ENCODE data around the gene CHD1L. TPM values are rescaled to one million over a fixed set of nuclear protein-coding genes. Genes with fewer than 3 reads are reported as not detected.
"Not testable (repeated sequence)": the region's sequence is repeated elsewhere in the genome, so short reads cannot be mapped to it uniquely, and the experiment has no call there.

Gene CHD1L
- total RNA-seq, 3 donors from 2014 or later = 45.4 to 55.1 (median 48.4) TPM

GRCh38 chr1:147240131-147240721 is 2.3 kb upstream of the CHD1L start:
- H3K4me3 Mint-ChIP-seq; ATAC-seq; H3K27me3 Mint-ChIP-seq (ENCODE audit: low read depth); DNase-seq; H3K36me3 Mint-ChIP-seq (ENCODE audit: insufficient read depth); H3K9me3 Mint-ChIP-seq: not testable (repeated sequence)
- H3K4me1 Mint-ChIP-seq (ENCODE audit: low read depth) = peaks cover 21% of the 10 kb centered on the region

- H3K4me3 Mint-ChIP-seq = peak overlapping the region; percentile 84
- no peak for ATAC-seq
- H3K27me3 Mint-ChIP-seq (ENCODE audit: low read depth) = no peaks in the 10 kb centered on the region
- H3K4me1 Mint-ChIP-seq (ENCODE audit: low read depth) = peaks cover 34% of the 10 kb centered on the region
- peaks cover 9% of the 10 kb centered on the region for H3K36me3 Mint-ChIP-seq (ENCODE audit: insufficient read depth)
- H3K9me3 Mint-ChIP-seq = no peaks in the 10 kb centered on the region
- no peak for DNase-seq
Measured at GRCh38 chr1:147241934-147242448, 493 bp upstream of the CHD1L start.

GRCh38 chr1:147243228-147243685 is 773 bp downstream of the CHD1L start:
- H3K4me3 Mint-ChIP-seq = peak overlapping the region; percentile 93
- H3K27me3 Mint-ChIP-seq (ENCODE audit: low read depth) = no peaks in the 10 kb centered on the region
- H3K9me3 Mint-ChIP-seq = no peaks in the 10 kb centered on the region
- no peak for DNase-seq
- peaks cover 43% of the 10 kb centered on the region for H3K4me1 Mint-ChIP-seq (ENCODE audit: low read depth)
- peaks cover 9% of the 10 kb centered on the region for H3K36me3 Mint-ChIP-seq (ENCODE audit: insufficient read depth)
- ATAC-seq = peak; percentile 3 to 9

- H3K27me3 Mint-ChIP-seq (ENCODE audit: low read depth) = no peaks in the 10 kb centered on the region
- H3K4me3 Mint-ChIP-seq = peak overlapping the region; percentile 93
- DNase-seq = no peak
- no peak for ATAC-seq
- peaks cover 47% of the 10 kb centered on the region for H3K4me1 Mint-ChIP-seq (ENCODE audit: low read depth)
- peaks cover 11% of the 10 kb centered on the region for H3K36me3 Mint-ChIP-seq (ENCODE audit: insufficient read depth)
- H3K9me3 Mint-ChIP-seq = no peaks in the 10 kb centered on the region
Measured at GRCh38 chr1:147243841-147244240, 1.4 kb downstream of the CHD1L start.

GRCh38 chr1:147245129-147245528 is 2.6 kb downstream of the CHD1L start:
- H3K4me1 Mint-ChIP-seq (ENCODE audit: low read depth) = peaks cover 56% of the 10 kb centered on the region
- DNase-seq (no peak), ATAC-seq (no peak)
- H3K9me3 Mint-ChIP-seq = no peaks in the 10 kb centered on the region
- H3K4me3 Mint-ChIP-seq = no peak overlapping the region
- peaks cover 11% of the 10 kb centered on the region for H3K36me3 Mint-ChIP-seq (ENCODE audit: insufficient read depth)
- H3K27me3 Mint-ChIP-seq (ENCODE audit: low read depth) = no peaks in the 10 kb centered on the region

GRCh38 chr1:147245586-147246021 is 3.1 kb downstream of the CHD1L start:
- Mint-ChIP-seq H3K36me3 (ENCODE audit: insufficient read depth) (peaks cover 11% of the 10 kb centered on the region), H3K27me3 (ENCODE audit: low read depth) (no peaks in the 10 kb centered on the region), H3K9me3 (no peaks in the 10 kb centered on the region), H3K4me3 (no peak overlapping the region), H3K4me1 (ENCODE audit: low read depth) (peaks cover 59% of the 10 kb centered on the region)
- ATAC-seq (no peak), DNase-seq (no peak)

GRCh38 chr1:147246044-147246690 is 3.7 kb downstream of the CHD1L start:
- H3K4me3 Mint-ChIP-seq = no peak overlapping the region

GRCh38 chr1:147246910-147247655 is 4.6 kb downstream of the CHD1L start:
- DNase-seq = no peak
- Mint-ChIP-seq H3K27me3 (ENCODE audit: low read depth) (no peaks in the 10 kb centered on the region), H3K9me3 (no peaks in the 10 kb centered on the region), H3K4me3 (no peak overlapping the region), H3K4me1 (ENCODE audit: low read depth) (peaks cover 58% of the 10 kb centered on the region), H3K36me3 (ENCODE audit: insufficient read depth) (peaks cover 11% of the 10 kb centered on the region)
- ATAC-seq = no peak

More at GRCh38 chr1:147246044-147246690, 3.7 kb downstream of the CHD1L start:
- Mint-ChIP-seq H3K4me1 (ENCODE audit: low read depth) (peaks cover 59% of the 10 kb centered on the region), H3K27me3 (ENCODE audit: low read depth) (no peaks in the 10 kb centered on the region), H3K9me3 (no peaks in the 10 kb centered on the region), H3K36me3 (ENCODE audit: insufficient read depth) (peaks cover 11% of the 10 kb centered on the region)
- no peak for ATAC-seq
- no peak for DNase-seq

GRCh38 chr1:147247656-147248238 is 5.3 kb downstream of the CHD1L start:
- H3K36me3 Mint-ChIP-seq (ENCODE audit: insufficient read depth) = peaks cover 15% of the 10 kb centered on the region
- DNase-seq (no peak), ATAC-seq (no peak)
- no peaks in the 10 kb centered on the region for H3K9me3 Mint-ChIP-seq
- no peaks in the 10 kb centered on the region for H3K27me3 Mint-ChIP-seq (ENCODE audit: low read depth)
- no peak overlapping the region for H3K4me3 Mint-ChIP-seq
- H3K4me1 Mint-ChIP-seq (ENCODE audit: low read depth) = peaks cover 55% of the 10 kb centered on the region

- no peaks in the 10 kb centered on the region for H3K27me3 Mint-ChIP-seq (ENCODE audit: low read depth)
- ATAC-seq = no peak
- H3K4me3 Mint-ChIP-seq = no peak overlapping the region
- H3K36me3 Mint-ChIP-seq (ENCODE audit: insufficient read depth) = peaks cover 32% of the 10 kb centered on the region
- peaks cover 20% of the 10 kb centered on the region for H3K4me1 Mint-ChIP-seq (ENCODE audit: low read depth)
- H3K9me3 Mint-ChIP-seq = no peaks in the 10 kb centered on the region
- DNase-seq = no peak
Measured at GRCh38 chr1:147252540-147252939, 10.1 kb downstream of the CHD1L start.

GRCh38 chr1:147260956-147261355 is 18.5 kb downstream of the CHD1L start:
- Mint-ChIP-seq H3K4me3 (no peak overlapping the region), H3K27me3 (ENCODE audit: low read depth) (no peaks in the 10 kb centered on the region), H3K4me1 (ENCODE audit: low read depth) (no peaks in the 10 kb centered on the region), H3K36me3 (ENCODE audit: insufficient read depth) (peaks cover 52% of the 10 kb centered on the region), H3K9me3 (no peaks in the 10 kb centered on the region)
- DNase-seq = no peak
- no peak for ATAC-seq

- Mint-ChIP-seq H3K4me1 (ENCODE audit: low read depth) (no peaks in the 10 kb centered on the region), H3K27me3 (ENCODE audit: low read depth) (no peaks in the 10 kb centered on the region), H3K36me3 (ENCODE audit: insufficient read depth) (peaks cover 58% of the 10 kb centered on the region), H3K4me3 (no peak overlapping the region), H3K9me3 (no peaks in the 10 kb centered on the region)
- DNase-seq = no peak
- no peak for ATAC-seq
Measured at GRCh38 chr1:147264158-147264768, 21.8 kb downstream of the CHD1L start.

- no peaks in the 10 kb centered on the region for H3K4me1 Mint-ChIP-seq (ENCODE audit: low read depth)
- H3K9me3 Mint-ChIP-seq = no peaks in the 10 kb centered on the region
- DNase-seq (no peak), ATAC-seq (no peak)
- no peaks in the 10 kb centered on the region for H3K27me3 Mint-ChIP-seq (ENCODE audit: low read depth)
- H3K36me3 Mint-ChIP-seq (ENCODE audit: insufficient read depth) = peaks cover 48% of the 10 kb centered on the region
- no peak overlapping the region for H3K4me3 Mint-ChIP-seq
Measured at GRCh38 chr1:147266381-147266780, 23.9 kb downstream of the CHD1L start.

- Mint-ChIP-seq H3K4me1 (ENCODE audit: low read depth) (no peaks in the 10 kb centered on the region), H3K4me3 (no peak overlapping the region), H3K9me3 (no peaks in the 10 kb centered on the region), H3K36me3 (ENCODE audit: insufficient read depth) (peaks cover 49% of the 10 kb centered on the region), H3K27me3 (ENCODE audit: low read depth) (no peaks in the 10 kb centered on the region)
- ATAC-seq (no peak), DNase-seq (no peak)
Measured at GRCh38 chr1:147267711-147268110, 25.2 kb downstream of the CHD1L start.
